Activated T-helper 1 cell treated with Interleukin-2 at 50 U/mL for 16 hours (primary cell): ENCODE measurements around the gene PLCB4.

Experiments used
- DNase-seq: peaks from one replicate; pipeline ENCODE4 v3.0.0-alpha.2; 2020; ENCODE audit warnings: low read depth

The PLCB4 gene

GRCh38 chr20:9179193-9179802 is 110.4 kb downstream of the PLCB4 start:
- DNase-seq: no peak

- no peak for DNase-seq
Observed at GRCh38 chr20:9179867-9180266, 111.0 kb downstream of the PLCB4 start.

GRCh38 chr20:9180481-9181257 is 111.8 kb downstream of the PLCB4 start:
- no peak for DNase-seq

- DNase-seq: no peak
Observed at GRCh38 chr20:9185511-9185910, 116.6 kb downstream of the PLCB4 start.

- DNase-seq: no peak
Observed at GRCh38 chr20:9186396-9186795, 117.5 kb downstream of the PLCB4 start.

GRCh38 chr20:9195031-9195430 is 126.1 kb downstream of the PLCB4 start:
- DNase-seq: no peak

- DNase-seq: no peak
Observed at GRCh38 chr20:9196110-9196509, 127.2 kb downstream of the PLCB4 start.

GRCh38 chr20:9198460-9198859 is 129.6 kb downstream of the PLCB4 start:
- DNase-seq: no peak

GRCh38 chr20:9200196-9200595 is 131.3 kb downstream of the PLCB4 start:
- no peak for DNase-seq

- DNase-seq: no peak
Observed at GRCh38 chr20:9200620-9201019, 131.7 kb downstream of the PLCB4 start.

GRCh38 chr20:9202420-9203080 is 133.7 kb downstream of the PLCB4 start:
- DNase-seq: no peak

- no peak for DNase-seq
Observed at GRCh38 chr20:9203081-9203447, 134.2 kb downstream of the PLCB4 start.

GRCh38 chr20:9204979-9205378 is 136.1 kb downstream of the PLCB4 start:
- DNase-seq: no peak

GRCh38 chr20:9206486-9206885 is 137.6 kb downstream of the PLCB4 start:
- no peak for DNase-seq

GRCh38 chr20:9207253-9207652 is 138.4 kb downstream of the PLCB4 start:
- DNase-seq: no peak

GRCh38 chr20:9210356-9210755 is 141.5 kb downstream of the PLCB4 start:
- no peak for DNase-seq

- DNase-seq: no peak
Observed at GRCh38 chr20:9211016-9211760, 142.3 kb downstream of the PLCB4 start.

GRCh38 chr20:9212735-9213134 is 143.8 kb downstream of the PLCB4 start:
- DNase-seq: no peak

- DNase-seq: no peak
Observed at GRCh38 chr20:9214685-9215084, 145.8 kb downstream of the PLCB4 start.

GRCh38 chr20:9215539-9215938 is 146.7 kb downstream of the PLCB4 start:
- no peak for DNase-seq

- DNase-seq: no peak
Observed at GRCh38 chr20:9218531-9218961, 149.7 kb downstream of the PLCB4 start.

- DNase-seq: no peak
Observed at GRCh38 chr20:9220874-9221547, 152.1 kb downstream of the PLCB4 start.
